KBM-7 (cell line): ENCODE results near the gene PRICKLE3.

Experiments used
- DNase-seq: peaks from one replicate; pipeline ENCODE4 v3.0.0-alpha.2; 2015
- in situ Hi-C: fragments of 300-500 bp; cut with MboI; formaldehyde crosslinking; loops from 2 replicates; pipeline ENCODE4 v1.14.3; 2020; ENCODE audit warnings: low sequenced_read_pairs, low pct_unique_long_range_greater_than_20kb, mixed read lengths

Gene PRICKLE3

GRCh38 chrX:49209434-49210251 is 23.5 kb upstream of the PRICKLE3 start:
- in situ Hi-C loops = no loop called here
- DNase-seq = no peak

- in situ Hi-C loops = no loop called here
- no peak for DNase-seq
Observed at GRCh38 chrX:49208399-49208798, 22.2 kb upstream of the PRICKLE3 start.

- no peak for DNase-seq
- in situ Hi-C loops = no loop called here
Observed at GRCh38 chrX:49206543-49206942, 20.4 kb upstream of the PRICKLE3 start.

GRCh38 chrX:49205443-49205842 is 19.3 kb upstream of the PRICKLE3 start:
- no peak for DNase-seq
- in situ Hi-C loops = no loop called here

- in situ Hi-C loops = no loop called here
- no peak for DNase-seq
Observed at GRCh38 chrX:49204709-49205108, 18.5 kb upstream of the PRICKLE3 start.

GRCh38 chrX:49204017-49204416 is 17.8 kb upstream of the PRICKLE3 start:
- DNase-seq = no peak
- in situ Hi-C loops = no loop called here

- in situ Hi-C loops = no loop called here
- no peak for DNase-seq
Observed at GRCh38 chrX:49203536-49203935, 17.4 kb upstream of the PRICKLE3 start.

- DNase-seq = no peak
- in situ Hi-C loops = no loop called here
Observed at GRCh38 chrX:49202022-49202421, 15.8 kb upstream of the PRICKLE3 start.

GRCh38 chrX:49199906-49200771 is 14.0 kb upstream of the PRICKLE3 start, which contains the start of gene SYP:
TSS of gene SYP (minus strand) at chrX:49200193. CDS start at chrX:49200186, 7 bp downstream.
- in situ Hi-C loops = no loop called here
- DNase-seq = peak; percentile 93

- DNase-seq = no peak
- in situ Hi-C loops = no loop called here
Observed at GRCh38 chrX:49199315-49199595, 13.1 kb upstream of the PRICKLE3 start.

GRCh38 chrX:49198540-49199314 is 12.6 kb upstream of the PRICKLE3 start:
- in situ Hi-C loops = no loop called here
- no peak for DNase-seq

- in situ Hi-C loops = no loop called here
- no peak for DNase-seq
Observed at GRCh38 chrX:49197543-49198087, 11.4 kb upstream of the PRICKLE3 start.

- no peak for DNase-seq
- in situ Hi-C loops = no loop called here
Observed at GRCh38 chrX:49193542-49193964, 7.4 kb upstream of the PRICKLE3 start.

- in situ Hi-C loops = no loop called here
- DNase-seq = peak; percentile 73
Observed at GRCh38 chrX:49192722-49193328, 6.7 kb upstream of the PRICKLE3 start.

GRCh38 chrX:49191574-49192011 is 5.4 kb upstream of the PRICKLE3 start:
- in situ Hi-C loops = no loop called here
- DNase-seq = no peak

GRCh38 chrX:49190821-49191573 is 4.8 kb upstream of the PRICKLE3 start:
- in situ Hi-C loops = no loop called here
- DNase-seq = peak; percentile 100

- in situ Hi-C loops = no loop called here
Observed at GRCh38 chrX:49189606-49190005, 3.4 kb upstream of the PRICKLE3 start.

GRCh38 chrX:49188468-49189076 is 2.4 kb upstream of the PRICKLE3 start:
- no peak for DNase-seq
- in situ Hi-C loops = no loop called here

More at GRCh38 chrX:49189606-49190005, 3.4 kb upstream of the PRICKLE3 start:
- DNase-seq = no peak
